Stimulated activated CD4-positive, alpha-beta T cell treated with anti-CD3 and anti-CD28 coated beads, TNF-alpha, amount 100 ng/mL, for 4 hours (primary cell): Measurements from ENCODE around the gene VSIG10L2.
"Not testable (repeated sequence)": the region's sequence is repeated elsewhere in the genome, so short reads cannot be mapped to it uniquely, and the experiment has no call there.

Experiments used
- DNase-seq, 3 experiments: peaks; one replicate each; pipeline ENCODE4 v3.0.0-alpha.2; 2020; ENCODE audit warnings: low read depth in 3 of 3

VSIG10L2 gene

DNA sequence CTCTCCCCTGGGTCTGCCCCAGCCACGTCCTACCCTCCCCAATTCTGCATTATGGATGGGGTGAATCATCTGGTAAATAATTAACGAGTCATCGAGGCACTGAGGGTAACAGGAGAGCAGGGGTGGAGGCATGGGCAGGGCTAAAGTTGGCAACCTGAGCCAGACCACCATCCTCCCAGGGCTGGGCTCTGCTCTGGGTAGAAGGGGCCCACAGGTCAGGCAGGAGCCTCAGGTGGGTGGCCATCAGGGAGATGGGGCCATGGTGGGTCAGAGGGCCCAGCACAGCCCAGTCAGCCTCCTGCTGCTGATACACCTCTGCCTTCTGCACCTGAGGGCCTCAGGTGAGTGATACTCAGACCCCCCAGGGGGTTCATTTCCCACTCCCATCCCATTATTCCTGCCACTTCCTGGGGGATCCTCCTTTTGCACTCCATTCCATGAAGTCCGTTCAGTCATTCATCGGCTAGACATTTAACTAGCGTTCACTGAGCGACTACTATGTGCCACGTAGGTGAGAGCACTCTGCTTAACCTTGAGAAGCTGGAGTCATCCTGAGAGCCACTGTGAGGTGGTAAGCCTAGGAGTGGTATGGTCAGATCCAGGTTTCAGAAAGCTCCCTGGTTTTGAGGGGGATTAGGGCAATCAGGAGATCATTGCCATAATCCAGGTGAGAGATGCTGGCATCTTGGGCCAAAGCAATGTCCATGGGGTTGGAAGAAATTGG lies at the start of gene VSIG10L2:
Gene VSIG10L2, plus strand, starts transcription at position 248 of the 724 bp plus-strand sequence. Its CDS starts 12 bp downstream, at position 260.
- DNase-seq, result no peak

DNA sequence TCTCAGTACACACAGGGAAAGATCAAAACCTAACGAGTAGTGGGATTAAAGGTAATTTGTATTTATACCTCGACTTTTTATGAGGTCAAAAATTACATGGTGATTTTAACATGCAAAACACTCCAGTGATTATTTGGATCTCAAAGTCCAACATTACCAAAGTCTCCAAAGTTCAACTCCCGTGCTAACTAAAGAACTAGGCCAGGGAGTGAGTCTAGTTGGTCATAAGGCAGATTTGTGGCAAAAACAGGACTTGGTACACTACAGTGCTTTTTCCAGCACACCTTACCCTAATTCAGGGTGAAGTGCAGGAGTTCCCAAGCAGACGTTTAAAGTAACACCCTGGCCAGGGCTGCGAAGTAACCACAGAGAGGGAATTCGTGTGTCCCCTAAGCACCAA lies 44.0 kb upstream of the VSIG10L2 start:
- DNase-seq, result no peak

DNA sequence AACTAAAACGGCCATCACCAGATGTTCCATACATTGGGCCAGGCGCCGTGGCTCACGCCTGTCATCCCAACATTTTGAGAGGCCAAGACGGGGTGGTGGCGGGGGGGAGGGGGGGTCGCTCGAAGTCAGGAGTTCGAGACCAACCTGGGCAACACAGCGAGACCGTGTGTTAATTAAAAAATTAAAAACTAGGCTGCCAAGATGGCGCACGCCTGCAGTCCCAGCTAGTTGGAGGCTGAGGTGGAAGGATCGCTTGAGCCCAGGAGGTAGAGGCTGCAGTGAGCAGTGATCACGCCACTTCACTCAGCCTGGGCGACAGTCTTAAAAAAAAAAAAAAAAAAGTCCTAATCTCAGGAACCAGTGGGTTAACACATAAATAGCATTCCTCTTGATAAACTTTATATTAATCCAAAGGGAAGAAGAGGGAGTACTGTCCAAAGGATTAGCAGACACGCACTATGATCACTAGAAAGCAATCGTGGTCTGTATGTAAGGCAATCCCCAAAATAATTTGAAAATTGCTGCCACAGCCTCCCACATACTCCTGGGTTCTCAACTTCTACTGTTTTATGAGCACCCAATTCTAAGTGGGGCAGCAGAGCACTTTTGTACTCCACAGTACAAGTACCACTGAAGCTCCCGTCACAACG lies 43.4 kb upstream of the VSIG10L2 start:
- no peak for DNase-seq

DNA sequence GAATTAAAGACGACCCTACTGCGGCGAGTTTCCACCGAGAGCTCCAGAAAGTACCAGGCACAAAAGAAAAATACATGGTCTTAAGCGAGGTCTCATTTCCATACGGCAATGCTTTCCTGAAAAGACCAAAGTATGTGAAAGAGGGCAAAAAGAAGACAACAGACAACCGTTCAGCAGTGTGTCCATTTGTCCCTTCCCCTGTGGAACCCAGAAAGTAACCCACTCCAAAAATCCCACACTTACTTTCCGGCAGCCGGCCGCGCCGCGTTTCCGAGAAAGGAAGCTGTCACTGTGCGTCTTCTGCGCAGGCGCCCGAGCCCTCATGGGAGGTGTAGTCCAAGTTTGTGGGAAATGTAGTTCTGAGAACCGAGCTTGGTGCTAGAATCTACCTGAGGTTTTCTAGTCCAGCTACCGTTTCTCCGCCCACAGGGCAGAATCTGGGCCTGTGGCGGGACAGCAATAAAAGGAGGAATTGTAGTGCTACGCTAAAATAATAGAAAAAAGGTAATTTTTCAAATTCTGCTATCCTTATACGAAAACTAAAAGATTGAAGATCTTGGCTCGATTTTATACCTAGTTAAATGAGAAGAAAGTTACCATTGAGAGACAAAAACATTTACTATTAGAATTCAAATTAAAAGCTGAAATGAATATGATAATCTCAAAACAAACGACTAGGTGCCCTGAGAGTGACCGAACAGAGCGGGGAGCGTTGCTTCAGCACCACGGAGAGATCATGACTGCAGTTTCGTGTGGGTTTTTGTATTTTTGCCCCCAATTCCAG lies 42.7 kb upstream of the VSIG10L2 start, which contains the start of gene PUS3:
Gene PUS3, minus strand, starts transcription at position 280 of the 784 bp plus-strand sequence. CDS start 6,922 bp downstream, outside the sequence.
- peak; percentile 77 to 81 (median 78) for DNase-seq

DNA sequence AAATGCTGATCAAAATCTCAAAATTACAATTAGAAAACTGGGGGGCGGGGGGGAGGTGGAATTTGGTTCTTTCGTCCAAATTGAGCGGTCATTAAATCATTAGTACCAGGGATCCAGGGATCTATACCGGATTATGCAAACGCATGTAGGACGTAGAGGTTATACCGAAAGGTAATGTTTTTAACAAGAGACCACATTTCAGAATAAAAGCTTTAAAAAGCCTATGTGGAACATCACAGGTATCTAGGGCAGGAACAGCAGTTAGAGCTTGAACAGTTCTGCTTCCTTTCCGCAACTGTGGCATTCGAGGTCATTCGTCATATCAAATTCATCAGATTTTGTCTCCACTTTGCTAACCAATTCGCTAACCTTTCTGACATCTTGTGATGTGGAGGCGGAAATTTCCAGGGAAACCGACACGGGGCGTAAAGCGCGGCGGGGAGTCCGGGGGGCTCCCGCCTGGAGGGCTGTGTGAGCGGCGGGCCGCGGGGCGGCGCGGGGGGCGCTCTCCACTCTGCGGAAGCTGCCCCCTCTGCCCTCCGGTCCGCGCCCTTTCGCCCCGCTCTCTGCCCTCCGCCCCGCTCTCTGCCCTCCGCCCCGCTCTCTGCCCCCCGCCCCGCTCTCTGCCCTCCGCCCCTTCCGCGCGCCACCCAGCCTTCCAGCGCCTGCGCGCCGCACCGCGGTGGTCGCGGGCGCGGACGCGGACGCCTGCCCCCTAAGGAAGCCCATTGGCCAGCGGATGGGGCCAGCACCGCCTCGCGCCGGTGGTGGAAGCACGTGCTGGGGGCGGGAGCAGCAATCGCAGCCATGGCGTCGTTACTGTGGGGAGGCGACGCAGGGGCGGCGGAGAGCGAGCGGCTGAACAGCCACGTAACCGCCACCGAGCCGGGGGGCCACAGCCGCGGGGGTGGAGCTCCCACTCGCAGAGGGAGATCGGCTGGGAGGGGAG lies 41.9 kb upstream of the VSIG10L2 start, which contains the start of gene DDX25:
Gene DDX25, plus strand, starts transcription at position 798 of the 949 bp plus-strand sequence. Its CDS starts 10 bp downstream, at position 808.
- no peak for DNase-seq

DNA sequence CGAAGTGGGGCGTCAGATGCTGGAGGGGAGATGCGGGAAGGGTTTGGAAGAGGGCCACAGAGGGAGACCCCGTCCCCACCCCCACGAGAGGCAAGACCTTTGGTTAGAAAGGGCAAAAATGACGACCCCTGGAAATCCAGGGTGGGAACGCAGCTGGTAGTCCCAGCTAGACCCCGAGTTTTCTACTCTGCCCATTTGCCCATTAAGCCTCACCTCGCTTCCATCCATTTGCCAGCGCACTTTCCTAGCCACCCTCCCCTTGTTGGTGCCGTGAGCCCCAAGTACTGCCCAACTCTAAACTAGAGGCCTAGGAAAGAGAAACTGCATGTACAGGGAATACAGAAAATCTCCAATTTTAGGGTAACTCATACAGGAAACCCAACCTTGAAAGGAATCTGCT lies 41.2 kb upstream of the VSIG10L2 start:
- DNase-seq, result no peak

DNA sequence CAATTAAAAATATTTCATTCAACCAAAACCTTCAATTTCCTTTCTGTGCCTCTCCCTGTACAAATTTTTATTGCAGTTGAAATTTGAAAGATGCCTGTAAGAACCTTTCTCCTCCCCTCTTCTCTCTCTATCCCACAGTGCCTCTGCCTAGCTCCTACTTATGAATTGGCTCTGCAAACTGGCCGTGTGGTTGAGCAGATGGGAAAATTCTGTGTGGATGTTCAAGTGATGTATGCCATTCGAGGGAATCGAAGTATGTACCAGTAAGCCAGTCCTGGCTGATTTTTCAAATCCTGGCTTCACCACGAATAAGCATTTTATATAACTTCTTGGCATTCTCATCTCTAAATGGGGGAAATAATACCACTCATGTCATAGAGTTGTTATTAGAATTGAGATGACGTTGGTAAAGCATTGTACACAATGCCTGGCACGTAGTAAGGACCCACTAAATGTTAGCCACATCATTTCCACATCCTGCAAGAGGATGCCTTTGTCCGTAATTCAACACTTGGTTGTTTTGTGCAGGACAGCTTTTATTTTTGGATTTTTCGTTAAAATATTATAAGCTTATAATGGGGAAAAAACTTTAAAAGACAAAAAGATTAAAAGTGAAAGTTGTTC lies 35.5 kb upstream of the VSIG10L2 start:
- DNase-seq, result no peak

DNA sequence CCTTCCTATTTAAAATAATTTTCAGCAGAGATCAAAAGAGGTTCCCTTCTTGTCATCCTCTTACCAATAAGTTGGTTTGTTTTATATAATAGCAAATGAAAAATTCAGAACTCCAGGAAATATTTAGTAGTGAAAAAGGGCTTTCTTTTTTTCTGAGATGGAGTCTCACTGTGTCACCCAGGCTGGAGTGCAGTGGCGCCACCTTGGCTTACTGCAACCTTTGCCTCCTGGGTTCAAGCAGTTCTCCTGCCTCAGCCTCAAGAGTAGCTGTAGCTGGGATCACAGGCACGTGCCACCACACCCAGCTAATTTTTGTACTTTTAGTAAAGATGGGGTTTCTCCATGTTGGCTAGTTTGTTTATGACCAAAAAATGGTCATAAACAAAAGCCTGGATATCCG lies 31.2 kb upstream of the VSIG10L2 start:
- DNase-seq, result not testable (repeated sequence)

DNA sequence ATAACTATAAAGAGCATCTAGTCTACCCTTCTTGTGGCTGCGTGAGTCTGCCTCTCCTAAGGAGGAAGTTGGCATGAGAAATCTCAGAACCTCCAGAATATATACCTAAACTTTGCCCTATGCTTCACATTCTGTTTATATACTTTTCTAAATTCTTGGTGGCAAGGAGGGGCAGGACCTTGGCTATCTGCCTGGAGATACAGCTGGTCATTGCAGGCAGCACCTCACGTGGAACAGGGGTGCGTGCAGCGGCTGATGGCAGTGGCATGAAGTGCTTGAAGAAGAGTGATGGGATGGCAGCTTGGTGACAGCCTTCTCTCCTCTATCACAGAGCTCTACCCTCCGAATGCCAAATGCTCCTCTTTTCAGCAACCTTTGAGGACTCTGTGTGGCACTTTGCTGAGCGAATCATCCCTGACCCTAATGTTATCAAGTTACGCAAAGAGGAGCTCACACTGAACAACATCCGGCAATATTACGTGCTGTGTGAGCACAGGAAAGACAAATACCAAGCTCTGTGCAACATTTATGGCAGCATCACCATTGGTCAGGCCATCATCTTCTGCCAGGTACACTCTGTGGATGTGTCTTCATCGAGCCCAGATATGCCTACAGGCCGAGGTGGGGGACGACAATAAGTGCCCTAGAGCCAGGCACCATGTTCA lies 29.0 kb upstream of the VSIG10L2 start:
- DNase-seq, result no peak

DNA sequence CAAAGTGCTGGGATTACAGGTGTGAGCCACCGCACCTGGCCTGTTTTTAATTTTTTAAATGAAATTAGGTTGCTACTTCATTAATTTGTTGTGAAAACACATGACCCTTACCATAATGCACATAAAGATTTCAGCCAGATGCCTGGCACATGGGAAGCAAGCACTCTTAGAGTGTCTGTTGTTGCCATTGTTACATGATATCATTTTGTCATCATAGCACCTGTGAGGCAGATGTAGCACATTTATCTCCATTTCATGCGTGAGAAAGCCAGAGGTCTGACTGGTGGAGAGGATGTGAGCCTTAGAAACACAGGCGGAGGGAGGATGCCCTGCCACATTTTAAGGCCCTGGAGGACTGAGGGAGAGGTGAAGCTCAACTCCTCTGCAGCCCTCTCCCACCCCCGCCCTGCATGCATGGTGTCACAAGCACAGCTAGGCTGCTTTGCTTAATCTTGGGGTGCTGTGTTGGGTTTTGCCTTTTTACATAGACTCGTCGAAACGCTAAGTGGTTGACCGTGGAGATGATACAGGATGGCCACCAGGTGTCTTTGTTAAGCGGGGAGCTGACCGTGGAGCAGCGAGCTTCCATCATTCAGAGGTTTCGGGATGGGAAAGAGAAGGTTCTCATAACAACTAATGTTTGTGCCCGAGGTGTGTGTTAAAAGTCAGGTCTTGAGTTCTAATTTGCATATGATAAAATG lies 27.6 kb upstream of the VSIG10L2 start:
- no peak for DNase-seq

DNA sequence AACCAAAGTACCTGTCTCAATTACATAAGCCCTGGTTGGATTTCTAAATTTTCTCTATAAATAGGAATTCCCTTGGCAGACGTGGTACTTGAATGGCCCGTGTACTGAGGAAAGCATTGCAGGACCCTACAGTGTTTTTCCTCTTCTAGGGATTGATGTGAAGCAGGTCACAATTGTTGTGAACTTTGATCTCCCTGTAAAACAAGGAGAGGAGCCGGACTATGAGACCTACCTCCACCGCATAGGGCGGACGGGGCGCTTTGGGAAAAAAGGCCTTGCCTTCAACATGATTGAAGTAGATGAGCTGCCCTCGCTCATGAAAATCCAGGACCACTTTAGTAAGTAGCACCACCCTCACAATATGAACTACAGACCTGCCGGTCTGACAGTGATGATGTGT lies 24.8 kb upstream of the VSIG10L2 start:
- no peak for DNase-seq

DNA sequence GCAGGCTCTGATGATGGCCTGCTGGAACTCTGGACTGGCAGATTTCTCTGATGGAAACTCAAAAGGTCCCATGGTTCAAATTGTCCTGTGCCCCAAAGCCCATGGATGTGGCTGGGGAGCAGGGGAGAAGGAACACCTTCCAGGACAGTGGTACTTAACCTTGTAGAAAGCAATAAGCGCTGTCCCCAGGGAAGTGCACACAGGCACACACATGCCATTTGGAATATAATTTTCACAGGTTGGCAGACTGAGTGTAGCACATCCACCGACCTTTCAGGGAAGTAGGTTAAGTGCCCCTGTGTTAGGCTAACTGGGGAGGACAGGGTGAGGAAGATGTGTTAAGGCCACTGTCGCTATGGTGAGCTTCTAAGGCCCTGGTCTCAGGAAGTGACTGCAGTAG lies 23.7 kb upstream of the VSIG10L2 start:
- DNase-seq, result no peak

DNA sequence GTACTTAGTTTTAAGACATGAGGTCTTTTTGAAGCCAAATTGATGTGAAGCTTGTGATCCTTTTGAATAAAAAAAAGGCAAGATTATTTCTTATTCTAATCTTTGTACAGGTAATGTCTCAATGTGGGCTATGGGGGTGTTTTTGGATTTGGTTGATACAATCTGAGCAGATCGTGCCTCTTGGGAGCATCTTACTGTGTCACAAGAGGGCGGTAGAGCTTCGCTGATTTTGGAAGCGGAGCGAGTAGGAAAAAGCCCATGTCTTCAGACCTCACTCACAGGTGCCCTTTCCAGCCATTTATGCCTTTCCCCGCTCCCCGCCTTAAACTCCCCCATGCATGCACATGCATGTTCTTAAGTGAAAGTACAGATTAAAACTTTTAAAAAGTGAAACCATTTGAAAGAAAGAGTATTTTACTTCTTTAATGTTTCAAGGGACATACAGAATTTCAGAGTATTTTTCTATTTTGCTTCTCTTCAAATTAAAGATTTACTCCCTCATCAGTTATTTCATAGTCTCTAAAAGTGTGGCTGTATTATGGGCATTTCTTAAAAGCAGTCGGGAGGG lies 22.7 kb upstream of the VSIG10L2 start:
- peak in 1 of 3 experiments; percentile 25 for DNase-seq

DNA sequence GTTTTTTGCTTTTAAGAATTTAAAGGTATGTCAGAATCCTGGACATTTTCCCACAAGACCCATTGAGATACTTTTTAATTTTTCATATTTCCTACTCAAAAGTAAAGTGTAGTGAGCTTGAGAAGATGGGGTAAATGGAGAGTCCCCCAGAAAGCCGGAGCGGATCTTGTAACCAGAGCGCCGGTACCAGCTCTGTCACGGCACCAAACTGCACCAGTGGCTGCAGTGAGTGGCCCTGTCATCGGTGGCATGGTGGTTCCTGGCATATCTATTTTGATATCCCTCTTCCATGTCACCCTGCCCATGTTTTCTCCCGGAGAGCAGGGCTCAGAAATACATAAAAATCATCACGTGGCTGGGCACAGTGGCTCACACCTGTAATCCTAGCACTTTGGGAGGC lies 22.2 kb upstream of the VSIG10L2 start:
- DNase-seq, result no peak

DNA sequence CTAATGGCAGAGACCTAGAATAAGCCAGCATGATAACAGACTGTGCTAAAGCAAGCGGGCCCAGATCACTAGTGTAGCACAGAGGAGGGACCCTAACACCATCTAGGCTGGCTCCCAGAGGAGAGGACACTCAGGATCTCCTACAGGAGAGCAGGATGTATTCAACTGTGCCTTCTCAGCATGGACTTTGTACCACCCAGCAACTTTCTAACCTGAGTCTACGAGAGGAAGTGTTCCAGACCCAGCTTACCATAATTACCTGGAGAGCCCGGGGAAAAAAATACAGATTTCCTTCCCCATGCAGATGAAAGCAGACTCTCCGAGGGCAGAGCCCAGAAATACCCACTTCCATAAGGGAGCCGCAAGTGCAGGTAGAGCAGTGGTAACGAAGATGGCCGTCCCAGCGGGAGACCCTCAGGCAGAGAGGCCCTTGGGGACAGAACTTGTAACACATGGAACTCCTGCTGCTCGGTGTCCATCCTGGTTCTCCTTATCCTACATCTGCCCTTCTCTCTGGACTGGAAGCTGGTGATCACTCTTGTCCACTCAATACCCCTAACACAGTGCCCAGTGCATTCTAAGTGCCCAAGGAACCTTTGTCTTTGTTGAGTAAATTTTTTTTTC lies 21.3 kb upstream of the VSIG10L2 start:
- DNase-seq, result no peak

DNA sequence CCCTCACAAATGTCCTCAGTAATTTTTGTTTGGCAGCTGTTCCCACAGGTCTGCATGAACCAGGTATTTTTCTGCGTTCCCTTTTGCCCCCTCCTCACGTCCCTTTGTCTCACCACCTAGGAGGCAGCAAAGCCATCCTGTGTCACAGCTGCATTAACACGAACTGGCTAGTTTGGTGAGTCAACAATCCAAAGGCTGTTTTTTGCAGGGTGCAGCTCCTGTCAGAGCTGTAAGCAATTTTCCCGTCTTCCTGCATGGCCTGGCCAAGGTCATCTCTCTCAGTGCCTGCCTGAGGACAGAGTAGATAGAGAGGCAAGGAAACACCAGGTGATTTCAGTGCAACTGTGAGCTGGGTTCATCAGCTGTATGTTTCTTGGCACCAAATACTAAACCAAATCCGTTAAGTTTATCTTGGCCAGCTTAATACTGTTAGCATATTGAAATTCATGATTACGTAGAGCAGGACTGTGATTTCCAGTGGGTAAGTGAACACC lies 20.6 kb upstream of the VSIG10L2 start:
- DNase-seq, result no peak

DNA sequence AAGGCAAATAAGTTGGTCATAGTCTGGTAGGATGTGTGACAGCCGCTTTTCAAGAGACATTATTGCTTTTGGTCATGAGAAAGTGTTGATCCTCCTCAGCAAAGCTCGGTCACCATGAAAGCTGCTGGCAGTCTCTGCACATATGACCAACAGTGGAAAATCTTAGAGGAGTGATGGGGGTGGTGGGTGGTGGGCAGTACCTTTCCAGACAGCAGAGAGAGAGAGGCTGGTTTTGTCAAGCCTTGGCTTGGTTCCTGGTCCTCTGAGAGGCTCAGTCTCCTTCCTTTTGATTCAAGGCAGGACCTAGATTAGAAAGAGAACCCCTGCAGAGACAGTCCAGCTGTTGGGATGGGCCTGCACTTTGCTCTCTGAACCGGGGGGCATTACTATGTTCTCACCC lies 20.0 kb upstream of the VSIG10L2 start:
- DNase-seq, result no peak

DNA sequence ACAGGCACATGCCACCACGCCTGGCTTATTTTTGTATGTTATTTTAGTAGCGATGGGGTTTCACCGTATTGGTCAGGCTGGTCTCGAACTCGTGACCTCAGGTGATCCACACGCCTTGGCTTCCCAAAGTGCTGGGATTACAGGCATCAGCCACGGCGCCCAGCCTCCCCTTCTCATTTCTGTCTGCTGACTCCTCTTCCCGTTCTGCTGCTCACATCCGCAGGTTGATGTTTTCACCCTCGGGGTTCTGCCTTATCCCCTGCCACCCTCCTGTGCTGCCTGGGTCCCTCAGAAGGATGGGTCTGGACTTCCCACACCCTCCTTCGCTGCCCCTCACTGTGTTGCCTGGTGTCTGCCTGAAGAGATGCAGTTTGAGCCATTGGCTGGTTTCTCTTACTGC lies 19.2 kb upstream of the VSIG10L2 start:
- DNase-seq, result no peak
